HG03521 (cell line): ENCODE results near the gene DHX30.
"Not testable (repeated sequence)": the region's sequence is repeated elsewhere in the genome, so short reads cannot be mapped to it uniquely, and the experiment has no call there.

Experiments used
- ATAC-seq: cut with Tn5 transposase; IDR thresholded peaks from one replicate; pipeline ENCODE4 v1.9.1; 2021; ENCODE audit warnings: mild to moderate bottlenecking, moderate library complexity; ENCODE audit not compliant: unreplicated experiment

DHX30 gene

GRCh38 chr3:47802734-47803479 lies at the start of gene DHX30:
Gene DHX30, plus strand, starts transcription at chr3:47803138. Its CDS starts 7,546 bp downstream, at chr3:47810684.
- ATAC-seq, result peak; percentile 91

GRCh38 chr3:47758261-47759025 lies 44.5 kb upstream of the DHX30 start:
- ATAC-seq, result no peak

GRCh38 chr3:47760207-47760606 lies 42.7 kb upstream of the DHX30 start:
- ATAC-seq, result not testable (repeated sequence)

GRCh38 chr3:47761046-47761445 lies 41.9 kb upstream of the DHX30 start:
- no peak for ATAC-seq

- no peak for ATAC-seq
Measured at GRCh38 chr3:47762233-47762632, 40.7 kb upstream of the DHX30 start.

GRCh38 chr3:47766186-47766585 lies 36.8 kb upstream of the DHX30 start:
- ATAC-seq, result no peak

GRCh38 chr3:47772047-47772446 lies 30.9 kb upstream of the DHX30 start:
- ATAC-seq, result no peak

GRCh38 chr3:47772788-47773187 lies 30.1 kb upstream of the DHX30 start:
- ATAC-seq, result no peak

GRCh38 chr3:47778746-47779145 lies 24.2 kb upstream of the DHX30 start:
- no peak for ATAC-seq

GRCh38 chr3:47780741-47781684 lies 21.9 kb upstream of the DHX30 start:
- ATAC-seq, result peak; percentile 31

- ATAC-seq, result peak; percentile 80
Measured at GRCh38 chr3:47781685-47782445, 21.1 kb upstream of the DHX30 start, which contains the start of gene SMARCC1. Gene SMARCC1, minus strand, starts transcription at chr3:47781893. Its CDS starts 96 bp downstream, at chr3:47781797.

- no peak for ATAC-seq
Measured at GRCh38 chr3:47782446-47783308, 20.3 kb upstream of the DHX30 start.

- ATAC-seq, result no peak
Measured at GRCh38 chr3:47783673-47784072, 19.3 kb upstream of the DHX30 start.

GRCh38 chr3:47791193-47791855 lies 11.6 kb upstream of the DHX30 start:
- ATAC-seq, result no peak

- no peak for ATAC-seq
Measured at GRCh38 chr3:47792699-47793098, 10.2 kb upstream of the DHX30 start.

GRCh38 chr3:47794544-47794943 lies 8.4 kb upstream of the DHX30 start:
- no peak for ATAC-seq

- ATAC-seq, result no peak
Measured at GRCh38 chr3:47799733-47800132, 3.2 kb upstream of the DHX30 start.

- ATAC-seq, result no peak
Measured at GRCh38 chr3:47803480-47804025, 615 bp downstream of the DHX30 start.
